Stomach (tissue), 4 donors: ENCODE data around the gene WDR7.

ENCODE experiments used
- CTCF ChIP-seq, 7 experiments: fragments of 450-650 bp in 4 of 7; fragments of 200-600 bp in 3 of 7; sonication (generic) in 3 of 7; IDR thresholded peaks; one replicate each; pipeline ENCODE4 v1.5.1; 2016 to 2019; ENCODE audit warnings: antibody characterized with exemption in 7 of 7, control low read depth in 2 of 7, mild to moderate bottlenecking in 1 of 7
- EP300 ChIP-seq: sonication (generic); formaldehyde crosslinking; IDR thresholded peaks from one replicate; pipeline ENCODE4 v1.6.1; 2017; ENCODE audit warnings: antibody characterized with exemption
- POLR2A ChIP-seq, 4 donors: fragments of 450-650 bp; IDR thresholded peaks; one replicate each; pipeline ENCODE4 v1.6.1; 2016; ENCODE audit warnings: antibody characterized with exemption in 4 of 4, control low read depth in 2 of 4, mild to moderate bottlenecking in 1 of 4, moderate library complexity in 1 of 4

- TF ChIP-seq CTCF (IDR thresholded peaks at IDR 0.05) (no peak), POLR2A (IDR thresholded peaks at IDR 0.05) (no peak), EP300 (no peak)
Observed at GRCh38 chr18:56715121-56715520, 64.0 kb downstream of the WDR7 start.
